K562 (cell line): ENCODE results near the gene MARCHF3. TPM values are rescaled to one million over a fixed set of nuclear protein-coding genes. Genes with fewer than 3 reads are reported as not detected.
A peak's percentile ranks its signal among the peaks of the same experiment; 100 is the strongest.

ENCODE experiments used
- ARID2 ChIP-seq: fragments of 450-650 bp; IDR thresholded peaks from 2 replicates; pipeline ENCODE4 v1.6.1; 2017; ENCODE audit warnings: antibody characterized with exemption, mild to moderate bottlenecking
- HDGF ChIP-seq: fragments of 450-650 bp; IDR thresholded peaks from 2 replicates; pipeline ENCODE4 v1.6.1; 2016
- NCOR1 ChIP-seq: fragments of 450-650 bp; IDR thresholded peaks from 2 replicates; pipeline ENCODE4 v1.6.1; 2016; ENCODE audit warnings: mild to moderate bottlenecking, moderate library complexity
- PTTG1 ChIP-seq: fragments of 450-650 bp; IDR thresholded peaks from 2 replicates; pipeline ENCODE4 v1.6.1; 2016; ENCODE audit warnings: low read depth, mild to moderate bottlenecking, missing genetic modification characterization, missing compliant biosample characterization
- RHOXF2B ChIP-seq: fragments of 250-450 bp; sonication (Bioruptor Pico); conservative IDR thresholded peaks from 2 replicates; pipeline ENCODE4 v1.5.1; 2021
- ZNF384 ChIP-seq: IDR thresholded peaks from 2 replicates; pipeline ENCODE4 v1.6.1; 2012; ENCODE audit warnings: low read depth, low read length, improper control_type of control experiment
- polyA plus RNA-seq, 8 experiments: library from polyadenylated mRNA; depleted of rRNA in 4 of 8; stranded (reverse) in 5 of 8; unstranded in 3 of 8; fragments of >200 nt; fragmentation: Nextera tagmentation in 2 of 8; fragmentation: Illumina TruSeq in 1 of 8; extraction: Ambion mirVana in 2 of 8; extraction: Trizol in 1 of 8; gene quantifications; 2 replicates each; pipeline versions ENCODE4 v1.2.1 to v1.2.3, GENCODE V29; 2011 to 2014; ENCODE audit warnings: inconsistent platforms in 1 of 8, missing spikeins in 1 of 8
- total RNA-seq, 7 experiments: library from RNA; depleted of rRNA in 6 of 7; stranded (reverse); fragments of >200 nt in 6 of 7; fragmentation: Illumina TruSeq in 2 of 7; extraction: Trizol in 2 of 7; gene quantifications; 2 replicates each; pipeline versions ENCODE4 v1.2.1 to v1.2.3, GENCODE V29; 2011 to 2021; ENCODE audit warnings: low replicate concordance in 1 of 7
- TF ChIP-seq, protein P1 (sequence below), 2 experiments: fragments of 150-350 bp in 1 of 2; IDR thresholded peaks; 2 replicates each; pipeline ENCODE4 v1.6.1; 2012 to 2016; ENCODE audit warnings: low read depth in 2 of 2, low read length in 2 of 2, mild to moderate bottlenecking in 1 of 2, moderate library complexity in 1 of 2
- TF ChIP-seq, protein P2 (sequence below): IDR thresholded peaks from 2 replicates; pipeline ENCODE4 v1.6.1; 2016; ENCODE audit warnings: missing genetic modification characterization, missing compliant biosample characterization
- TF ChIP-seq, protein P3 (sequence below): fragments of 450-650 bp; IDR thresholded peaks from 2 replicates; pipeline ENCODE4 v1.6.1; 2016; ENCODE audit warnings: low read depth, mild to moderate bottlenecking, moderate library complexity
- TF ChIP-seq, protein P4 (sequence below): fragments of 450-650 bp; IDR thresholded peaks from 2 replicates; pipeline ENCODE4 v1.6.1; 2016; ENCODE audit warnings: mild to moderate bottlenecking, moderate library complexity

Gene MARCHF3
- total and polyA plus RNA-seq, 9 of the 15 experiments (the other 6 are each of a cell fraction or from before 2014, with no cell fraction given): 5.6 to 37.4 (median 16.5) TPM

DNA sequence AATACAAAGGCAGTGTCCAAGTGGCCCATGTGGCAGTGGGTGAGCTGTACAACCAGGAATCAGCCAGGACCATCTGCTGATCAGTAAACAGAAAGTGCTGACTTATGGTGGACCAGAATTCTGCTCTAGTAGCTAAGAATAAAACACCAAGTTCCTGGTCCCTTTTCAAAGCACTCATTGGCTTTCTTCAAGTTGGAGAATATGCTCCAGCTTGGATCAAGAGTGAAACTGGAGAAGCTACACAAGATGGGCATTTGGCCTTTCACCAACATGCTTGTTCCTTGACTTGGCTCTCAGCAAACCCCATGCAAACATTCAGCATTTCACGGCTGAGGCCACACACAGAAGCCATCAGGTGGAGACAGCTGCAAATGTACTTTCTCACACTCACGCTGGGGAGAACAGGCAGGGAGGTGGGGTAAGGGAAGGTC, 32.1 kb downstream of the MARCHF3 start (continued):
- no peak for TF ChIP-seq RHOXF2B (CRISPR knock-in tag)
- TF ChIP-seq PTTG1 (tag): no peak
- TF ChIP-seq, protein P1, sequence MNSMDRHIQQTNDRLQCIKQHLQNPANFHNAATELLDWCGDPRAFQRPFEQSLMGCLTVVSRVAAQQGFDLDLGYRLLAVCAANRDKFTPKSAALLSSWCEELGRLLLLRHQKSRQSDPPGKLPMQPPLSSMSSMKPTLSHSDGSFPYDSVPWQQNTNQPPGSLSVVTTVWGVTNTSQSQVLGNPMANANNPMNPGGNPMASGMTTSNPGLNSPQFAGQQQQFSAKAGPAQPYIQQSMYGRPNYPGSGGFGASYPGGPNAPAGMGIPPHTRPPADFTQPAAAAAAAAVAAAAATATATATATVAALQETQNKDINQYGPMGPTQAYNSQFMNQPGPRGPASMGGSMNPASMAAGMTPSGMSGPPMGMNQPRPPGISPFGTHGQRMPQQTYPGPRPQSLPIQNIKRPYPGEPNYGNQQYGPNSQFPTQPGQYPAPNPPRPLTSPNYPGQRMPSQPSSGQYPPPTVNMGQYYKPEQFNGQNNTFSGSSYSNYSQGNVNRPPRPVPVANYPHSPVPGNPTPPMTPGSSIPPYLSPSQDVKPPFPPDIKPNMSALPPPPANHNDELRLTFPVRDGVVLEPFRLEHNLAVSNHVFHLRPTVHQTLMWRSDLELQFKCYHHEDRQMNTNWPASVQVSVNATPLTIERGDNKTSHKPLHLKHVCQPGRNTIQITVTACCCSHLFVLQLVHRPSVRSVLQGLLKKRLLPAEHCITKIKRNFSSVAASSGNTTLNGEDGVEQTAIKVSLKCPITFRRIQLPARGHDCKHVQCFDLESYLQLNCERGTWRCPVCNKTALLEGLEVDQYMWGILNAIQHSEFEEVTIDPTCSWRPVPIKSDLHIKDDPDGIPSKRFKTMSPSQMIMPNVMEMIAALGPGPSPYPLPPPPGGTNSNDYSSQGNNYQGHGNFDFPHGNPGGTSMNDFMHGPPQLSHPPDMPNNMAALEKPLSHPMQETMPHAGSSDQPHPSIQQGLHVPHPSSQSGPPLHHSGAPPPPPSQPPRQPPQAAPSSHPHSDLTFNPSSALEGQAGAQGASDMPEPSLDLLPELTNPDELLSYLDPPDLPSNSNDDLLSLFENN (IDR thresholded peaks at IDR 0.05; ENCODE audit: low read depth in 2 of 2, low read length in 2 of 2): no peak
- TF ChIP-seq ARID2: no peak
- TF ChIP-seq ZNF384: no peak
- TF ChIP-seq HDGF: no peak
- TF ChIP-seq, protein P2, sequence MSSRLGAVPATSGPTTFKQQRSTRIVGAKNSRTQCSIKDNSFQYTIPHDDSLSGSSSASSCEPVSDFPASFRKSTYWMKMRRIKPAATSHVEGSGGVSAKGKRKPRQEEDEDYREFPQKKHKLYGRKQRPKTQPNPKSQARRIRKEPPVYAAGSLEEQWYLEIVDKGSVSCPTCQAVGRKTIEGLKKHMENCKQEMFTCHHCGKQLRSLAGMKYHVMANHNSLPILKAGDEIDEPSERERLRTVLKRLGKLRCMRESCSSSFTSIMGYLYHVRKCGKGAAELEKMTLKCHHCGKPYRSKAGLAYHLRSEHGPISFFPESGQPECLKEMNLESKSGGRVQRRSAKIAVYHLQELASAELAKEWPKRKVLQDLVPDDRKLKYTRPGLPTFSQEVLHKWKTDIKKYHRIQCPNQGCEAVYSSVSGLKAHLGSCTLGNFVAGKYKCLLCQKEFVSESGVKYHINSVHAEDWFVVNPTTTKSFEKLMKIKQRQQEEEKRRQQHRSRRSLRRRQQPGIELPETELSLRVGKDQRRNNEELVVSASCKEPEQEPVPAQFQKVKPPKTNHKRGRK (tag): no peak
- TF ChIP-seq, protein P3, sequence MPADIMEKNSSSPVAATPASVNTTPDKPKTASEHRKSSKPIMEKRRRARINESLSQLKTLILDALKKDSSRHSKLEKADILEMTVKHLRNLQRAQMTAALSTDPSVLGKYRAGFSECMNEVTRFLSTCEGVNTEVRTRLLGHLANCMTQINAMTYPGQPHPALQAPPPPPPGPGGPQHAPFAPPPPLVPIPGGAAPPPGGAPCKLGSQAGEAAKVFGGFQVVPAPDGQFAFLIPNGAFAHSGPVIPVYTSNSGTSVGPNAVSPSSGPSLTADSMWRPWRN: no peak
- TF ChIP-seq, protein P4, sequence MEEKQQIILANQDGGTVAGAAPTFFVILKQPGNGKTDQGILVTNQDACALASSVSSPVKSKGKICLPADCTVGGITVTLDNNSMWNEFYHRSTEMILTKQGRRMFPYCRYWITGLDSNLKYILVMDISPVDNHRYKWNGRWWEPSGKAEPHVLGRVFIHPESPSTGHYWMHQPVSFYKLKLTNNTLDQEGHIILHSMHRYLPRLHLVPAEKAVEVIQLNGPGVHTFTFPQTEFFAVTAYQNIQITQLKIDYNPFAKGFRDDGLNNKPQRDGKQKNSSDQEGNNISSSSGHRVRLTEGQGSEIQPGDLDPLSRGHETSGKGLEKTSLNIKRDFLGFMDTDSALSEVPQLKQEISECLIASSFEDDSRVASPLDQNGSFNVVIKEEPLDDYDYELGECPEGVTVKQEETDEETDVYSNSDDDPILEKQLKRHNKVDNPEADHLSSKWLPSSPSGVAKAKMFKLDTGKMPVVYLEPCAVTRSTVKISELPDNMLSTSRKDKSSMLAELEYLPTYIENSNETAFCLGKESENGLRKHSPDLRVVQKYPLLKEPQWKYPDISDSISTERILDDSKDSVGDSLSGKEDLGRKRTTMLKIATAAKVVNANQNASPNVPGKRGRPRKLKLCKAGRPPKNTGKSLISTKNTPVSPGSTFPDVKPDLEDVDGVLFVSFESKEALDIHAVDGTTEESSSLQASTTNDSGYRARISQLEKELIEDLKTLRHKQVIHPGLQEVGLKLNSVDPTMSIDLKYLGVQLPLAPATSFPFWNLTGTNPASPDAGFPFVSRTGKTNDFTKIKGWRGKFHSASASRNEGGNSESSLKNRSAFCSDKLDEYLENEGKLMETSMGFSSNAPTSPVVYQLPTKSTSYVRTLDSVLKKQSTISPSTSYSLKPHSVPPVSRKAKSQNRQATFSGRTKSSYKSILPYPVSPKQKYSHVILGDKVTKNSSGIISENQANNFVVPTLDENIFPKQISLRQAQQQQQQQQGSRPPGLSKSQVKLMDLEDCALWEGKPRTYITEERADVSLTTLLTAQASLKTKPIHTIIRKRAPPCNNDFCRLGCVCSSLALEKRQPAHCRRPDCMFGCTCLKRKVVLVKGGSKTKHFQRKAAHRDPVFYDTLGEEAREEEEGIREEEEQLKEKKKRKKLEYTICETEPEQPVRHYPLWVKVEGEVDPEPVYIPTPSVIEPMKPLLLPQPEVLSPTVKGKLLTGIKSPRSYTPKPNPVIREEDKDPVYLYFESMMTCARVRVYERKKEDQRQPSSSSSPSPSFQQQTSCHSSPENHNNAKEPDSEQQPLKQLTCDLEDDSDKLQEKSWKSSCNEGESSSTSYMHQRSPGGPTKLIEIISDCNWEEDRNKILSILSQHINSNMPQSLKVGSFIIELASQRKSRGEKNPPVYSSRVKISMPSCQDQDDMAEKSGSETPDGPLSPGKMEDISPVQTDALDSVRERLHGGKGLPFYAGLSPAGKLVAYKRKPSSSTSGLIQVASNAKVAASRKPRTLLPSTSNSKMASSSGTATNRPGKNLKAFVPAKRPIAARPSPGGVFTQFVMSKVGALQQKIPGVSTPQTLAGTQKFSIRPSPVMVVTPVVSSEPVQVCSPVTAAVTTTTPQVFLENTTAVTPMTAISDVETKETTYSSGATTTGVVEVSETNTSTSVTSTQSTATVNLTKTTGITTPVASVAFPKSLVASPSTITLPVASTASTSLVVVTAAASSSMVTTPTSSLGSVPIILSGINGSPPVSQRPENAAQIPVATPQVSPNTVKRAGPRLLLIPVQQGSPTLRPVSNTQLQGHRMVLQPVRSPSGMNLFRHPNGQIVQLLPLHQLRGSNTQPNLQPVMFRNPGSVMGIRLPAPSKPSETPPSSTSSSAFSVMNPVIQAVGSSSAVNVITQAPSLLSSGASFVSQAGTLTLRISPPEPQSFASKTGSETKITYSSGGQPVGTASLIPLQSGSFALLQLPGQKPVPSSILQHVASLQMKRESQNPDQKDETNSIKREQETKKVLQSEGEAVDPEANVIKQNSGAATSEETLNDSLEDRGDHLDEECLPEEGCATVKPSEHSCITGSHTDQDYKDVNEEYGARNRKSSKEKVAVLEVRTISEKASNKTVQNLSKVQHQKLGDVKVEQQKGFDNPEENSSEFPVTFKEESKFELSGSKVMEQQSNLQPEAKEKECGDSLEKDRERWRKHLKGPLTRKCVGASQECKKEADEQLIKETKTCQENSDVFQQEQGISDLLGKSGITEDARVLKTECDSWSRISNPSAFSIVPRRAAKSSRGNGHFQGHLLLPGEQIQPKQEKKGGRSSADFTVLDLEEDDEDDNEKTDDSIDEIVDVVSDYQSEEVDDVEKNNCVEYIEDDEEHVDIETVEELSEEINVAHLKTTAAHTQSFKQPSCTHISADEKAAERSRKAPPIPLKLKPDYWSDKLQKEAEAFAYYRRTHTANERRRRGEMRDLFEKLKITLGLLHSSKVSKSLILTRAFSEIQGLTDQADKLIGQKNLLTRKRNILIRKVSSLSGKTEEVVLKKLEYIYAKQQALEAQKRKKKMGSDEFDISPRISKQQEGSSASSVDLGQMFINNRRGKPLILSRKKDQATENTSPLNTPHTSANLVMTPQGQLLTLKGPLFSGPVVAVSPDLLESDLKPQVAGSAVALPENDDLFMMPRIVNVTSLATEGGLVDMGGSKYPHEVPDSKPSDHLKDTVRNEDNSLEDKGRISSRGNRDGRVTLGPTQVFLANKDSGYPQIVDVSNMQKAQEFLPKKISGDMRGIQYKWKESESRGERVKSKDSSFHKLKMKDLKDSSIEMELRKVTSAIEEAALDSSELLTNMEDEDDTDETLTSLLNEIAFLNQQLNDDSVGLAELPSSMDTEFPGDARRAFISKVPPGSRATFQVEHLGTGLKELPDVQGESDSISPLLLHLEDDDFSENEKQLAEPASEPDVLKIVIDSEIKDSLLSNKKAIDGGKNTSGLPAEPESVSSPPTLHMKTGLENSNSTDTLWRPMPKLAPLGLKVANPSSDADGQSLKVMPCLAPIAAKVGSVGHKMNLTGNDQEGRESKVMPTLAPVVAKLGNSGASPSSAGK: peak; percentile 24; the same call in 1 of the 2 replicates
- peak; percentile 16; the same call in 1 of the 2 replicates for TF ChIP-seq NCOR1
